Measurements from ENCODE around the gene LRRC26. TPM values are rescaled to one million over a fixed set of nuclear protein-coding genes. Genes with fewer than 3 reads are reported as not detected.

Gene LRRC26
- total and polyA plus RNA-seq, 2 of the 13 experiments (the other 11 are each of a cell fraction or from before 2014, with no cell fraction given): not detected

- TF ChIP-seq ELF1 (CRISPR knock-in tag; IDR thresholded peaks at IDR 0.05) (no peak), BATF2 (CRISPR knock-in tag; IDR thresholded peaks at IDR 0.05) (no peak)
These were observed 16.5 kb upstream of the LRRC26 start (continued) for GRCh38 chr9:137186385-137186784.

GRCh38 chr9:137185921-137186320 is 16.1 kb upstream of the LRRC26 start:
- CTCF ChIA-PET (ENCODE audit: low intra/inter-chr PET ratio, low total read pairs): no interaction called here
- DNase-seq (ENCODE audit: low spot score) (no peak), ATAC-seq (no peak), FAIRE-seq (no peak)
- WGBS (ENCODE audit: low lambda C conversion rate): 95% methylated on average over 8 of the region's 19 CpGs
- Histone ChIP-seq H3K9me3 (ENCODE audit: low read length) (no peaks in the 10 kb centered on the region), H2AFZ (ENCODE audit: low read length) (no peak overlapping the region), H3K36me3 (replicated peaks in 1 of 2; ENCODE audit: control insufficient read depth in 1 of 2, insufficient read depth in 2 of 2, low read length in 2 of 2) (peaks cover 23 to 32% of the 10 kb centered on the region in 2 experiments; a peak in 4 of 5 replicates), H4K20me1 (ENCODE audit: insufficient read depth, low read length) (no peaks in the 10 kb centered on the region), H3K9ac (ENCODE audit: insufficient read depth, low read depth, low read length) (no peak overlapping the region), H3K27ac (ENCODE audit: extremely low read length, insufficient read depth, low read length) (no peak overlapping the region), H3K4me2 (ENCODE audit: low read depth, low read length) (no peak overlapping the region), H3K4me3 (replicated peaks in 1 of 3; ENCODE audit: insufficient read depth in 1 of 3, low read depth in 2 of 3, low read length in 3 of 3) (no peak overlapping the region; a peak in 1 of 6 replicates), H3K79me2 (ENCODE audit: insufficient read depth, low read length) (peaks cover 26% of the 10 kb centered on the region), H3K4me1 (ENCODE audit: insufficient read depth, low read length) (peaks cover 28% of the 10 kb centered on the region), H3K27me3 (ENCODE audit: control insufficient read depth in 1 of 2, insufficient read depth in 2 of 2, low read length in 2 of 2) (no peaks in the 10 kb centered on the region)
- POLR2A ChIA-PET: no interaction called here
- TF ChIP-seq NRL (CRISPR knock-in tag; IDR thresholded peaks at IDR 0.05; ENCODE audit: borderline replicate concordance): no peak
- TF ChIP-seq REPIN1 (CRISPR knock-in tag; IDR thresholded peaks at IDR 0.05; ENCODE audit: borderline replicate concordance, low read depth): no peak
- TF ChIP-seq POGK (CRISPR knock-in tag; conservative IDR thresholded peaks at IDR 0.05): no peak
- in situ Hi-C loops (cut with HindIII; ENCODE audit: extremely low pct_ligation_motif_present, low pct_unique_long_range_greater_than_20kb): loop anchor here (5.0 kb wide), 1 partner anchor 41 kb away; the partner anchor contains the start of genes CYSRT1 and RNF224
- intact Hi-C loops (cut with micrococcal nuclease; ENCODE audit: unreplicated experiment): no loop called here
- BruUV-seq (replicated peaks): no TSS peak

All from HepG2 (cell line).